GM21381 (cell line): ENCODE measurements around the gene GHITM.
"Not testable (repeated sequence)": the region's sequence is repeated elsewhere in the genome, so short reads cannot be mapped to it uniquely, and the experiment has no call there.

Experiments
- ATAC-seq: cut with Tn5 transposase; IDR thresholded peaks from one replicate; pipeline ENCODE4 v1.9.1; 2021; ENCODE audit warnings: mild to moderate bottlenecking, moderate library complexity; ENCODE audit not compliant: unreplicated experiment

The GHITM gene

DNA sequence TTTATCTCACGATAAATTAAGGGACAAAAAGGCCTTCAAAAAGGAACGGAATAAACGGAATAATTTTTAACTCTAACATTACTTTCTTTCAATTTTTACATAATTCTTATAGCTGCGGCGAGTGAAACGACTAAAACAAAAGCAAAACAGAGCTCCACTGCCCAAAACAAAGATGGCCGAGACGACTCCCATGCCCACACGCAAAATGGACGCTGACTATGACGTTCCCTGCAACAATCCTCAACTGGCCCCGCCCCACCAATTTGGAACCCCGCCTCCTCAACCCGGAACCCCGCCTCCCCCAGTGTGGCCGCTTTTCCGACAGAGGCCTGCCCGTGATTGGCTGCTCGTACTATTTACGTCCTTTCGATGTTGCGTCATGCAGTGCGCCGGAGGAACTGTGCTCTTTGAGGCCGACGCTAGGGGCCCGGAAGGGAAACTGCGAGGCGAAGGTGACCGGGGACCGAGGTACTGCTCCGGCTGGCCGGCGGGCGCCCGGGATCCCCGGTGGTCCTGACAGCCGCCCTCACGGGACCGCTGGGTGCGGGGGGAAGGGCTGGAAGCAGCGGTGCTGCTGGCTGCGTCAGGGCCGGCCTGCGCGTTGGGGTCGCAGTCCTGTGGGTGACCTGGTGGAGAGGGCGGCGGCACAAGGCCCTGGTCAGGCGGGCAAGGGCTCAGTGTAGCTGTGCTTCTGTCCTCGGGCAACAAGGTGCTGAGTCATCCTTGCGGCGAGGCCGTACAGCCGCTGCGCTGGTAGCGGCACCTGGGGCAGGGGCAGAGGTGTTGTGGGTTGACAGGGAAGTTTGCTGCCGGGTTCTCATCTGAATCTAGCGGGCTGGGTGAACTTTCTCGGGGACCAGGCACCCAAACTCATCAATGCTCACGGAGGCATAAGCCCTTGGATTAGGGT is at the start of gene GHITM:
Gene GHITM (plus strand): TSS at position 384 of the 910 bp plus-strand sequence. CDS start 1,992 bp downstream, outside the sequence.
- peak; percentile 99 for ATAC-seq

DNA sequence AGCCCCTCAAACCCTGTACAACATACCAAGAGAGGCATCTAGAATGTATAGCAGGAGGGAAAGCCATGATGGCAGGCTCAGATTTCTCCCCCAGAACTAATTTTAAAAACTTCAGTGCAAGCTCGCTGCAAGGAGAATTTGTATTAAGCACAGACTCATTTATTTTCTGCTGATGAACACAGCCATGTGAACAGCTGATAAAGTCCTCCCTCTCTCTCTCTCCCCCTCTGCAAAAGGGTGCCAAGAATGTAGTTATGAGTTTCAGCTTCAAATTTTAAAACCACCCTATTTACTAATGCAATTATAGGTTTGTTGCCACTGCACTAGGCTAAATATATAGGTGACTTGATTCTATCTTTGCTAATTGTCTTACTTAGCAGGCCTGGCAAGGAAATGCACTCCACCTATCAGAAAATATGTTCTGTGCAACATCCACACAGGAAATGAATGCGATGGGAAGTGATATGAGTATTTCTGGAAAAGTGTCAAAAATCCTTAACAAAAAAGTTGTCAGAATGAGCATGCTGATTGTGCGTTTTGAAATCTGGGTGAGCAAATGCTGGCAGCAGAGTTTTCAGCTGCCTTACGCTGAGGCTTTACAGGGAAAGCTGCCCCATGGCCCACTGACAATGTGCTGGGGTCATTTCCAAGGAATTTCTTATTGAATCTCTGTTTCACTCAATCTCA is 43.4 kb upstream of the GHITM start:
- no peak for ATAC-seq

- ATAC-seq = no peak
Measured at GRCh38 chr10:84097787-84098353, 41.4 kb upstream of the GHITM start.

DNA sequence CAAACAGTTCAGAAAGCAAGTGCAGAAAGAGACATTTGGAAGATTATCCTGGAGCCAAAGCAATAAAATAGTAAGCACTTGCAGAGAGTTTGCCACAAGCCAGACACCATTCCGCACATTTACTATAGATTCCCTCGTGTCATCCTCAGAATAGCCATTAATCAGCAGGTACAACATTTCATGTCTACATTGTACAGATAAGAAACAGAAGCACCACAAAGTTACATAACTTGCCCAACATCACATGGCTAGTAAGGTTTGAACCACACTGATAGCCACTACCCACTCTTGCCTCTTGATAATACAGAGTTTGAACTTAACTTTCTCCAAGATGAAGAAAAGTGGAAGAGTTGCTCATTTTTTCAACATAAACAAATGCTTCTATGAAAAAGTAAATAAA is 40.6 kb upstream of the GHITM start:
- no peak for ATAC-seq

DNA sequence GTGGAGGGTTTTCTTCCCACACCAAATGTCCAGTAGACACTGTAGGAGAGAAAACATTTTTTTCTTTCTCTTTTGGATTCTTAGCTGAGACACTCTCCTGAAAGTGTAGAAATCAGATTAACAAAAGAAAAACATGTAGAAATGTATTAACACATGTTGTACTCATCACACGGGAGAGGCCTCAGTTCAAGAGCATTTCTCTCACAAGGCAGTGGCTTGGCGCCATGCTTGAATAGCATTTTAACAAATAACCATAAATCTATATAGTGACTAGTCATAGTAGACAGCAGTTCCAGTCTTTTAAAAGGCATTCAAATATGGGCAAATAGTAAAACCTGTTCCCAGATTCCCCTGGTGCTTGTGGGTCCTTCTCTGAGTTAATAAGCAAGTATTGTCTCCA is 38.3 kb upstream of the GHITM start:
- ATAC-seq = no peak

DNA sequence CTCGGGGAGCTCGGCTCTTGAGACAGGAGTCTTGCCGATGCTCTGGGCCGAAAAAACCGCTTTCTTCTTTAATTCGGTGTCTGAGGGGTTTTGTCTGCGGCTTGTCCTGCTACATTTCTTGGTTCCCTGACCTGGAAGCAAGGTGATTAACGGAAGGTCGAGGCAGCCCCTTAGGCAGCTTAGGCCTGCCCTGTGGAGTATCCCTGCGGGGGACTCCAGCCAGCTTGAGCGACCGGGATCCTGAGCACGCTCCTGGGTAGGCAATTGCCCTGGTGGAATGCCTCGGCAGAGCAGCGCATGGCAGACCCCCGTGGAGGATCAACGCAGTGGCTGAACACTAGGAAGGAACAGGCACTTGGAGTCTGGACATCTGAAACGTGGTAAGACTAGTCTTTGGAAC is 30.5 kb upstream of the GHITM start:
- no peak for ATAC-seq

DNA sequence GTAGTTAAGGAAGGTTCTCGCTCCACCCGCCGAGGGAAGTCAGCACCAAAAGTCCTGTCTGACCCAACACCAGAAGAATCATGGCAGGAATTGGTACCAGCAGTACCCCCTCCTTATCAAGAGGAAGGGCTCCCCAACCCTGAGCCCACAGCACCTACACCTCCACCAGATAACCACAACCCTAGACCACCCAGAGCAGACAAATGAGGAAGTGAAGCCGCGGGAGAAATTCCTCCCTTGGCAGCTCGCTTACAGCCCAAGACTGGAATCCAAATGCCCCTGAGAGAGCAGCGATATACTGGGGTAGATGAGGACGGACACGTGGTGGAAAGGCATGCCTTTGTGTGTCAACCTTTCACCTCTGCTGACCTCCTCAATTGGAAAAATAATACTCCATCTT is 29.5 kb upstream of the GHITM start:
- ATAC-seq = not testable (repeated sequence)

GRCh38 chr10:84113468-84113867 is 25.8 kb upstream of the GHITM start:
- ATAC-seq = not testable (repeated sequence)

DNA sequence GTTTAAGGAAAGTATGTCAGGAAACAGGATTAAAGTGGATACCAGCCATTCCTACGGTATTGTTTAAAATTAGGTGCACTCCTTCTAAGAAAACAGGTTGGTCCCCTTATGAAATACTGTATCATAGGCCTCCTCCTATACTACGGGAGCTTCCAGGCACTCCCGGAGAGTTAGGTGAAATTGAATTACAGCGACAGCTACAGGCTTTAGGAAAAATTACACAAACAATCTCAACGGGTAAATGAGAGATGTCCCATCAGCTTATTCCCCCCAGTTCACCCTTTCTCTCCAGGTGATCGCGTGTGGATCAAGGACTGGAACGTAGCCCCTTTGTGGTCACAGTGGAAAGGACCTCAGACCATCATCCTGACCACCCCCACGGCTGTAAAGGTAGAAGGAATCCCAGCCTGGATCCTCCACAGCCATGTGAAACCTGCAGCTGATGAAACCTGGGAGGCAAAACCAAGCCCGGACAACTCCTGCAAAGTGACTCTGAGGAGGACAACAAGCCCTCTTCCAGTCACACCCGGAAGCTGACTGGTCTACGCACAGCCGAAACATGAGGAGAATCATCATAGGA is 25.1 kb upstream of the GHITM start:
- ATAC-seq = no peak

DNA sequence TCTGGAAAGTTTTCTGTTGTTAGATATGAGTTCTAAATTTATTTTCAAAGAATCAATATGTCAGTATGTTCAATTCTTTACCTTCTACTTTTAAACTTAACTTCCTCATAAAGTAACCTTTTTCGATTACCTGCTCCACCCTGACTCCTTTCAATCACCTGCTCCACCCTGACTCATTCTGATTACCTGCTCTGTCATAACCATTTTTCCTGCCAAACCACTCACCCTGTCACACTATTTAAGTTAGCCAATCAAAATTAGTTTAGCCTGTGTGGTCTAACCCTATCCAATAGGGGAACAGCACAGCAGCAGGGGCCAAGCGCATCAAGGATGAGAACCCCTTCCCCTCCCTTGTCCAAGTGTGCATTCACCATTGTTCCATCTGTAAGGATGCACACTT is 22.1 kb upstream of the GHITM start:
- not testable (repeated sequence) for ATAC-seq

GRCh38 chr10:84117686-84118394 is 21.5 kb upstream of the GHITM start:
- ATAC-seq = no peak

- no peak for ATAC-seq
Measured at GRCh38 chr10:84118395-84119006, 20.8 kb upstream of the GHITM start.

DNA sequence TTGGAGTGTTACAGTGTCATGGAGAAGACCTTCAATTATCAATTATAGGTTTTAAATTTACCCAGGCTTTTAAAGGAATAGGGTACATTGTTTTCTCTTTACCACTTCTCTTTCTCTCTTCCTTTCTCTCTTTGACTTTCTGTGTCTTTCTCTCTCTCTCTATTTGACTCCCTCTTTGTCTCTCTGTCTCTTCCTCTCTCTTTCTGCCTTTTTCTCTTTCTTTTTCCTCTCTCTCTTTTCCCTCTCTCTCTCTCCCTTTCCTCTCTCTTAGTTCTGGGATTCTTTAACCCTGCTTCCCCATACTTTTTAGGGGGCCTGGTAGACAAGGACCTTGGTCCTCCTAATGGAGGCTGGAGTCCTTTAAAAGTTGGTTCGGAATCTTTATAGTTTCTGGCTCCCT is 15.9 kb upstream of the GHITM start:
- ATAC-seq = no peak

GRCh38 chr10:84125910-84126784 is 13.2 kb upstream of the GHITM start:
- ATAC-seq = not testable (repeated sequence)

- ATAC-seq = no peak
Measured at GRCh38 chr10:84126785-84127167, 12.5 kb upstream of the GHITM start.

- no peak for ATAC-seq
Measured at GRCh38 chr10:84135836-84136235, 3.5 kb upstream of the GHITM start.

GRCh38 chr10:84137811-84138210 is 1.5 kb upstream of the GHITM start:
- ATAC-seq = no peak

GRCh38 chr10:84138478-84139125 is 707 bp upstream of the GHITM start:
- ATAC-seq = no peak

- no peak for ATAC-seq
Measured at GRCh38 chr10:84140036-84140379, 699 bp downstream of the GHITM start.
